WTC11 (cell line): ENCODE measurements around the gene SALL1. TPM values are rescaled to one million over a fixed set of nuclear protein-coding genes. Genes with fewer than 3 reads are reported as not detected.
A peak's percentile ranks its signal among the peaks of the same experiment; 100 is the strongest.

Experiments used
- ATAC-seq: fragments of 200-7000 bp; cut with Tn5 transposase; 2 replicates; pipeline ENCODE4 v1.10.0; 2021; ENCODE audit warnings: mild to moderate bottlenecking, moderate library complexity
- CTCF ChIA-PET: fragments of 300-600 bp; sonication (Branson Sonifier 250); formaldehyde crosslinking; loops from one replicate; lab custom pipeline; 2021; ENCODE audit warnings: antibody characterized with exemption; lab: Charles Lee
- POLR2A ChIA-PET: fragments of 350-600 bp; sonication (Branson Sonifier 250); formaldehyde crosslinking; loops from one replicate; lab custom pipeline; 2021; ENCODE audit warnings: antibody characterized with exemption; lab: Charles Lee
- DNase-seq: peaks from one replicate; pipeline ENCODE4 v3.0.0; 2021; ENCODE audit warnings: low spot score
- H3K27ac Mint-ChIP-seq: 2 replicates; pipeline ENCODE4 v1.8.0; 2021; ENCODE audit warnings: mixed read lengths
- H3K27me3 Mint-ChIP-seq: 2 replicates; pipeline ENCODE4 v1.8.0; 2021; ENCODE audit warnings: low read depth, mild to moderate bottlenecking, moderate library complexity, mixed read lengths
- H3K36me3 Mint-ChIP-seq: 2 replicates; pipeline ENCODE4 v1.8.0; 2021; ENCODE audit warnings: mixed read lengths
- H3K4me1 Mint-ChIP-seq: 2 replicates; pipeline ENCODE4 v1.8.0; 2022; ENCODE audit warnings: mixed read lengths
- H3K4me3 Mint-ChIP-seq: 2 replicates; pipeline ENCODE4 v1.8.0; 2021; ENCODE audit warnings: mild to moderate bottlenecking, moderate library complexity, mixed read lengths
- H3K9me3 Mint-ChIP-seq: 2 replicates; pipeline ENCODE4 v1.8.0; 2021; ENCODE audit warnings: mixed read lengths
- CTCF ChIP-seq: fragments of 200-600 bp; IDR thresholded peaks from 2 replicates; pipeline ENCODE4 v1.8.0; 2022; ENCODE audit warnings: antibody characterized with exemption
- ETV6 ChIP-seq: sonication (generic); formaldehyde crosslinking; IDR thresholded peaks from 2 replicates; pipeline ENCODE4 v1.8.1; 2022; ENCODE audit warnings: mild to moderate bottlenecking, missing genetic modification reagents
- HMGXB4 ChIP-seq: sonication (generic); formaldehyde crosslinking; IDR thresholded peaks from 2 replicates; pipeline ENCODE4 v1.8.1; 2023; ENCODE audit warnings: mild to moderate bottlenecking, moderate library complexity, missing genetic modification reagents
- MAX ChIP-seq: sonication (generic); formaldehyde crosslinking; IDR thresholded peaks from 2 replicates; pipeline ENCODE4 v1.8.0; 2022; ENCODE audit warnings: mild to moderate bottlenecking, missing genetic modification reagents
- NFATC4 ChIP-seq: fragments of 250-450 bp; sonication (Bioruptor Pico); IDR thresholded peaks from 2 replicates; pipeline ENCODE4 v1.9.0; 2021; ENCODE audit warnings: mild to moderate bottlenecking
- NFE2L1 ChIP-seq: sonication (generic); formaldehyde crosslinking; IDR thresholded peaks from 2 replicates; pipeline ENCODE4 v1.8.1; 2023; ENCODE audit warnings: missing genetic modification reagents
- NR2C2 ChIP-seq: sonication (generic); formaldehyde crosslinking; IDR thresholded peaks from 2 replicates; pipeline ENCODE4 v1.8.0; 2022; ENCODE audit warnings: mild to moderate bottlenecking, missing genetic modification reagents
- SOX15 ChIP-seq: fragments of 250-450 bp; sonication (Bioruptor Pico); IDR thresholded peaks from 2 replicates; pipeline ENCODE4 v1.9.0; 2021; ENCODE audit warnings: mild to moderate bottlenecking
- SP1 ChIP-seq: sonication (generic); formaldehyde crosslinking; conservative IDR thresholded peaks from 2 replicates; pipeline ENCODE4 v1.8.1; 2022; ENCODE audit warnings: missing genetic modification reagents
- TEAD1 ChIP-seq: sonication (generic); formaldehyde crosslinking; IDR thresholded peaks from 2 replicates; pipeline ENCODE4 v1.8.0; 2022; ENCODE audit warnings: mild to moderate bottlenecking, missing genetic modification reagents
- USF1 ChIP-seq: sonication (generic); formaldehyde crosslinking; IDR thresholded peaks from 2 replicates; pipeline ENCODE4 v1.8.0; 2022; ENCODE audit warnings: mild to moderate bottlenecking, missing genetic modification reagents
- ZNF263 ChIP-seq: sonication (generic); formaldehyde crosslinking; IDR thresholded peaks from 2 replicates; pipeline ENCODE4 v1.8.1; 2022; ENCODE audit warnings: low read depth, mild to moderate bottlenecking, moderate library complexity, missing genetic modification reagents
- ZNF281 ChIP-seq: sonication (generic); formaldehyde crosslinking; IDR thresholded peaks from 2 replicates; pipeline ENCODE4 v1.8.0; 2023; ENCODE audit warnings: mild to moderate bottlenecking, missing genetic modification reagents
- ZSCAN18 ChIP-seq: fragments of 250-450 bp; sonication (Bioruptor Pico); IDR thresholded peaks from 2 replicates; pipeline ENCODE4 v2.1.2; 2022; ENCODE audit warnings: mild to moderate bottlenecking, moderate library complexity
- total RNA-seq: library from RNA; stranded (reverse); gene quantifications from 3 replicates; pipeline ENCODE4 v1.2.3, GENCODE V29; 2021
- TF ChIP-seq, protein P1 (sequence below): sonication (generic); formaldehyde crosslinking; IDR thresholded peaks from 2 replicates; pipeline ENCODE4 v1.8.1; 2023; ENCODE audit warnings: mild to moderate bottlenecking, missing genetic modification reagents, borderline replicate concordance
- TF ChIP-seq, protein P2 (sequence below): sonication (generic); formaldehyde crosslinking; conservative IDR thresholded peaks from 2 replicates; pipeline ENCODE4 v1.8.1; 2023; ENCODE audit warnings: mild to moderate bottlenecking, low read depth, missing genetic modification reagents, moderate library complexity
- TF ChIP-seq, protein P3 (sequence below): sonication (generic); formaldehyde crosslinking; IDR thresholded peaks from 2 replicates; pipeline ENCODE4 v1.8.0; 2022; ENCODE audit warnings: mild to moderate bottlenecking, missing genetic modification reagents

SALL1 gene
- total RNA-seq, 1 experiment from 2014 or later, result 63.9 TPM

- Mint-ChIP-seq H3K36me3 (no peaks in the 10 kb centered on the region), H3K27me3 (no peaks in the 10 kb centered on the region; the same call in 1 of the 2 replicates), H3K27ac (peak overlapping the region; percentile 95), H3K4me1 (peaks cover 63% of the 10 kb centered on the region), H3K4me3 (peak overlapping the region; percentile 35), H3K9me3 (no peaks in the 10 kb centered on the region)
- DNase-seq (peak; percentile 53), ATAC-seq (peak; percentile 81)
- ChIA-PET POLR2A (interaction anchor here (0.8 to 2.0 kb wide), 4 partner anchors 26 to 32 kb away, joined by 5 to 10 read pairs (median 6); no protein-coding TSS in a partner anchor), CTCF (interaction anchor here (0.7 to 1.2 kb wide), 4 partner anchors 28 to 375 kb away, joined by 3 to 8 read pairs (median 6); no protein-coding TSS in a partner anchor)
- TF ChIP-seq SP1 (peak; percentile 66; the same call in 1 of the 2 replicates), NR2C2 (CRISPR knock-in tag) (no peak), ZNF263 (CRISPR knock-in tag) (no peak), CTCF (no peak), NFATC4 (CRISPR knock-in tag) (no peak), MAX (CRISPR knock-in tag) (0 out of 2 replicates have a peak, but pooled peaks have one; percentile 32), ZNF281 (CRISPR knock-in tag) (peak; percentile 82; the same call in 1 of the 2 replicates), NFE2L1 (CRISPR knock-in tag) (no peak), ETV6 (CRISPR knock-in tag) (0 out of 2 replicates have a peak, but pooled peaks have one; percentile 28), SOX15 (no peak), USF1 (CRISPR knock-in tag) (no peak), ZSCAN18 (CRISPR knock-in tag) (no peak), HMGXB4 (CRISPR knock-in tag) (no peak), TEAD1 (CRISPR knock-in tag) (no peak)
- TF ChIP-seq, protein P1, sequence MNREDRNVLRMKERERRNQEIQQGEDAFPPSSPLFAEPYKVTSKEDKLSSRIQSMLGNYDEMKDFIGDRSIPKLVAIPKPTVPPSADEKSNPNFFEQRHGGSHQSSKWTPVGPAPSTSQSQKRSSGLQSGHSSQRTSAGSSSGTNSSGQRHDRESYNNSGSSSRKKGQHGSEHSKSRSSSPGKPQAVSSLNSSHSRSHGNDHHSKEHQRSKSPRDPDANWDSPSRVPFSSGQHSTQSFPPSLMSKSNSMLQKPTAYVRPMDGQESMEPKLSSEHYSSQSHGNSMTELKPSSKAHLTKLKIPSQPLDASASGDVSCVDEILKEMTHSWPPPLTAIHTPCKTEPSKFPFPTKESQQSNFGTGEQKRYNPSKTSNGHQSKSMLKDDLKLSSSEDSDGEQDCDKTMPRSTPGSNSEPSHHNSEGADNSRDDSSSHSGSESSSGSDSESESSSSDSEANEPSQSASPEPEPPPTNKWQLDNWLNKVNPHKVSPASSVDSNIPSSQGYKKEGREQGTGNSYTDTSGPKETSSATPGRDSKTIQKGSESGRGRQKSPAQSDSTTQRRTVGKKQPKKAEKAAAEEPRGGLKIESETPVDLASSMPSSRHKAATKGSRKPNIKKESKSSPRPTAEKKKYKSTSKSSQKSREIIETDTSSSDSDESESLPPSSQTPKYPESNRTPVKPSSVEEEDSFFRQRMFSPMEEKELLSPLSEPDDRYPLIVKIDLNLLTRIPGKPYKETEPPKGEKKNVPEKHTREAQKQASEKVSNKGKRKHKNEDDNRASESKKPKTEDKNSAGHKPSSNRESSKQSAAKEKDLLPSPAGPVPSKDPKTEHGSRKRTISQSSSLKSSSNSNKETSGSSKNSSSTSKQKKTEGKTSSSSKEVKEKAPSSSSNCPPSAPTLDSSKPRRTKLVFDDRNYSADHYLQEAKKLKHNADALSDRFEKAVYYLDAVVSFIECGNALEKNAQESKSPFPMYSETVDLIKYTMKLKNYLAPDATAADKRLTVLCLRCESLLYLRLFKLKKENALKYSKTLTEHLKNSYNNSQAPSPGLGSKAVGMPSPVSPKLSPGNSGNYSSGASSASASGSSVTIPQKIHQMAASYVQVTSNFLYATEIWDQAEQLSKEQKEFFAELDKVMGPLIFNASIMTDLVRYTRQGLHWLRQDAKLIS (CRISPR knock-in tag), result no peak
- TF ChIP-seq, protein P2, sequence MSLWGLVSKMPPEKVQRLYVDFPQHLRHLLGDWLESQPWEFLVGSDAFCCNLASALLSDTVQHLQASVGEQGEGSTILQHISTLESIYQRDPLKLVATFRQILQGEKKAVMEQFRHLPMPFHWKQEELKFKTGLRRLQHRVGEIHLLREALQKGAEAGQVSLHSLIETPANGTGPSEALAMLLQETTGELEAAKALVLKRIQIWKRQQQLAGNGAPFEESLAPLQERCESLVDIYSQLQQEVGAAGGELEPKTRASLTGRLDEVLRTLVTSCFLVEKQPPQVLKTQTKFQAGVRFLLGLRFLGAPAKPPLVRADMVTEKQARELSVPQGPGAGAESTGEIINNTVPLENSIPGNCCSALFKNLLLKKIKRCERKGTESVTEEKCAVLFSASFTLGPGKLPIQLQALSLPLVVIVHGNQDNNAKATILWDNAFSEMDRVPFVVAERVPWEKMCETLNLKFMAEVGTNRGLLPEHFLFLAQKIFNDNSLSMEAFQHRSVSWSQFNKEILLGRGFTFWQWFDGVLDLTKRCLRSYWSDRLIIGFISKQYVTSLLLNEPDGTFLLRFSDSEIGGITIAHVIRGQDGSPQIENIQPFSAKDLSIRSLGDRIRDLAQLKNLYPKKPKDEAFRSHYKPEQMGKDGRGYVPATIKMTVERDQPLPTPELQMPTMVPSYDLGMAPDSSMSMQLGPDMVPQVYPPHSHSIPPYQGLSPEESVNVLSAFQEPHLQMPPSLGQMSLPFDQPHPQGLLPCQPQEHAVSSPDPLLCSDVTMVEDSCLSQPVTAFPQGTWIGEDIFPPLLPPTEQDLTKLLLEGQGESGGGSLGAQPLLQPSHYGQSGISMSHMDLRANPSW (CRISPR knock-in tag), result no peak
- TF ChIP-seq, protein P3, sequence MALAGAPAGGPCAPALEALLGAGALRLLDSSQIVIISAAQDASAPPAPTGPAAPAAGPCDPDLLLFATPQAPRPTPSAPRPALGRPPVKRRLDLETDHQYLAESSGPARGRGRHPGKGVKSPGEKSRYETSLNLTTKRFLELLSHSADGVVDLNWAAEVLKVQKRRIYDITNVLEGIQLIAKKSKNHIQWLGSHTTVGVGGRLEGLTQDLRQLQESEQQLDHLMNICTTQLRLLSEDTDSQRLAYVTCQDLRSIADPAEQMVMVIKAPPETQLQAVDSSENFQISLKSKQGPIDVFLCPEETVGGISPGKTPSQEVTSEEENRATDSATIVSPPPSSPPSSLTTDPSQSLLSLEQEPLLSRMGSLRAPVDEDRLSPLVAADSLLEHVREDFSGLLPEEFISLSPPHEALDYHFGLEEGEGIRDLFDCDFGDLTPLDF (CRISPR knock-in tag), result no peak
These were observed 30.4 kb upstream of the SALL1 start for GRCh38 chr16:51181503-51181811.
